Muscle of arm (tissue), 14 donors: ENCODE measurements around the gene FAM170A. TPM values are rescaled to one million over a fixed set of nuclear protein-coding genes. Genes with fewer than 3 reads are reported as not detected.

Experiments used
- DNase-seq: peaks from one replicate; pipeline ENCODE4 v3.0.0-alpha.2; 2013
- long read RNA-seq, 11 donors: transcript quantifications; one replicate each; lab custom pipeline, GENCODE V29; 2026
- polyA plus RNA-seq, 12 donors: library from polyadenylated mRNA; unstranded; fragments of 120-200 nt; gene quantifications; one replicate each; pipeline ENCODE4 v1.2.1, GENCODE V29; 2013; ENCODE audit not compliant: insufficient read length in 12 of 12

The FAM170A gene
- polyA plus RNA-seq, result not detected
- long read RNA-seq, donor 1, result 0 reads
- long read RNA-seq, donor 2, result 0 reads
- long read RNA-seq, donor 3, result 0 reads
- long read RNA-seq, donor 4, result 0 reads
- long read RNA-seq, donor 5, result 0 reads
- long read RNA-seq, donor 6, result 0 reads
- long read RNA-seq, donor 7, result 0 reads
- long read RNA-seq, donor 8, result 0 reads
- long read RNA-seq, donor 9, result 0 reads
- long read RNA-seq, donor 10, result 0 reads
- long read RNA-seq, donor 11, result 0 reads

DNA sequence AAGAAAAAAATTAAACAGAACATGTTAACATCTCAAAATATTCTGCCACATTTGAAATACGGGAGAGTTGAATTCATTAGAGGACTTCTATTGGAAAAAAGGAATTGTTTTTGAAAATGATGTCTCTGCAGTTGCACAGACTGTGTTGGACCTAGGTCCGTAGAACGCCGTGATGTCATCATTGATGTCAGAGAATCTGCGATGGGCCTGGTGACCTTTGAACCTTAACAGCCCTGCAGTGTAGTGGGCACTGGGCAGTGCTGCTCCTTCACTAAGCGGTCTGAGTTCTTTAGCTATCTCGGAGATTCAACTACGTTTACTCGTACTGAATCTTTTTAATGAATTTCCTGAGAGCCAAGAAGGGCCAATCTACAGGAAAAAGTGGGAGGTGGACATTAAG, at the start of gene FAM170A:
FAM170A (plus strand) TSS at position 220 of the 400 bp plus-strand sequence. CDS start 211 bp downstream, outside the sequence.
- DNase-seq, result no peak

DNA sequence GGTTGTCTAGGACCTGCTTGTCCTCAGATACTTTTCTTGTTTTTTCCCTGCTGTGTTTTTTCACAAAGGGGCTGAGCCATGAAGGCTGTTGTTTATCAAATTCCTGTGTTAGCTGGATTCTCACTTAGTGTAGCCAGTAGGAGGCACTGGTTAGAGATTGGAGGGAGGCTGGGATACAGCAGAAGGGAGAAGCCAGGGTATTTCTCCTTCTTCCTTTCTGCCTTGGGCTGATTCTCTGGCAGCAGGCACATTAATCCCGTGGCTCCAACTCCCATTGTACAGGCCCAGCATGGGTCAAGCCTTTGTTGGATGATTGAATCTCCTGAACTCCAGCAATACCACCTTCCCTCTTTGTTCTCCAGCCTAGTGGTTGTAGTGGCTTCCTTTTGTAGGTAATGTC, 46.4 kb upstream of the FAM170A start:
- DNase-seq, result no peak

DNA sequence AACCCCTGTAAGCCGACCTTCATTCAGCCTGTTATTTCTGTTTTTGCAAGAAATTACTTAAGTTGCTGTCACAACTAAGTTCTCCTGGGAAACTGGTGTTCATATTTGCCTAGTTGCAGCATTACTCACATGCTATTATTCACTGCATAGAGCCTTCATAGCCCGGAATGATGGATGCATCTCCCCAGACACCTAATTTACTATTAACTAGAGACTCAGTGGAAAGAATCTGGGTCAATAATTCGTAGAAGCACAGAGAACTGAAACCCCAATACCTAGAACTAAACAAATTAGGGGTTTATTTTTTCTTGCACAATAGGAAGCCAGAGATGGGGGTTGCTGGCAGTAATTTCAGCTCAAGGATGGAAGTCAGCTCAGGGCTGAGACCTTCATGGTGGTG, 45.7 kb upstream of the FAM170A start:
- DNase-seq, result no peak

DNA sequence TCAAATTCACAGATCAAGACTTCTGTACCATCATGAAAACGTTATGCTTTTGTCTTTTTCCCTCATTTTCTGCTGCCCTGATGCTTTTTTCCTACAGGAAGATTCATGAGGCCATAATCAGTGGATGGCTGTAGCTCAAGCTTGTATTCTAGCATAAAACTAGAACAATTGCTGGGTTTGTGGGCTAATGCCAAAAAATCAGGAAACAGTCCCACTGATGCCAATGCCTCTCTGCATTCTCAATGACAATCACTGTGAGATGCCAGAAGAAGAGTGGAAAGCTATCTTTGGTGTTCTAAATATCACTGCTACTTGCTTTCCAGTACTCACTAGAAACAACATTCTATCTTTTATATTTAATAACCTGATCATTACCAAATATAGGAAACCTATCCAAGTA, 33.3 kb upstream of the FAM170A start:
- DNase-seq, result no peak

GRCh38 chr5:119597728-119598298, 31.5 kb upstream of the FAM170A start:
- DNase-seq, result no peak

GRCh38 chr5:119613937-119614336, 15.4 kb upstream of the FAM170A start:
- no peak for DNase-seq

GRCh38 chr5:119614838-119615237, 14.5 kb upstream of the FAM170A start:
- DNase-seq, result no peak

GRCh38 chr5:119626086-119626485, 3.3 kb upstream of the FAM170A start:
- no peak for DNase-seq

GRCh38 chr5:119630752-119631440, 1.5 kb downstream of the FAM170A start:
- DNase-seq, result no peak

GRCh38 chr5:119631660-119632059, 2.3 kb downstream of the FAM170A start:
- DNase-seq, result no peak

GRCh38 chr5:119651486-119651885, 22.1 kb downstream of the FAM170A start:
- DNase-seq, result no peak

- no peak for DNase-seq
Measured at GRCh38 chr5:119655061-119655460, 25.7 kb downstream of the FAM170A start.

DNA sequence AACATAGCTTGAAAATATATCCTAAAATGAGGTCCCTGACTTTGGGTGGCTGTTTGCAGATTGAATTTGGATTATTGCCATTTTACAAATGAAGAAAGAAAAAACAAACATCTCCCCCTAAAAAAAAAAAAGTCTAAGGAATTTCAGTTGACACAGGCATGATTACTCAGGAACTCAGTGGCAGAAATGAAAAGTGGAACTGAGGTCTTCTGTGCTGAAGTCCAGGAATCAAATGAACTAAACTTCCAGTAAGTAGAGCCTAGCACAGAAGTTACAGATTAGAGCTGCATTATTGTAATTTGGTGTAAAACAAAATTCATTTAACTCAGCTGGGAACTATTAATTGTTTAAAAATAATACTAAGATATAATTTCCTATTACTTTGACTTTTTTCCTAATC, 26.7 kb downstream of the FAM170A start:
- no peak for DNase-seq

DNA sequence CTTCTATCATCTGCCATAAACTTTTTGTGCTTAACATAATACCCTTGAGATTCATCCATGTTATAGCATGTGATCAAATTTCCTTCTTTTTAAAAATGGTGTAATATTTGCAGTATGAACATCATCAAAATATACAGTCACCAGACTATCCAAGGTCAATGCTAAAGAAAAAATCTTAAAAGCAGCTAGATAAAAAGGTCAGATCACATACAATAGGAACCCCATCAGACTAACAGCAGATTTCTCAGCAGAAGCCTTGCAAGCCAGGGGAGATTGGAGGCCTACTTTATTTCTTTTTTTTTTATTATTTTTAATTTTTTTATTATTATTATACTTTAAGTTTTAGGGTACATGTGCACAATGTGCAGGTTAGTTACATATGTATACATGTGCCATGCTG, 37.2 kb downstream of the FAM170A start:
- DNase-seq, result no peak

GRCh38 chr5:119678351-119679028, 49.1 kb downstream of the FAM170A start:
- DNase-seq, result no peak

DNA sequence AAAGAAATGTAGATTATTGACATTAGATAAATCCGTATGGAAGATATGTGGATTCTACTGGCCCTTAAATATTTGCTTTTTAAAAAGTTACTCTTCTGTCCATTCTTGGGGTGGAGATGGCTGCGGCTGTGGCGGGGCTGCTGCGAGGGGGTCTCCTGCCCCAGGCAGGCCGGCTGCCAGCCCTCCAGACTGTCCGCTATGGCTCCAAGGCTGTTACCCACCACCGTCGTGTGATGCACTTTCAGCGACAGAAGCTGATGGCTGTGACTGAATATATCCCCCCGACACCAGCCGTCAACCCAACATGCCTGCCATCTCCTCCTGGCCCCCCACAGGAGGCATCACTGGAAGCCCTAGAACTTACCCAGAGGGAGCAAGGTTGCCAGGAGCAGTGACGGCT, 50.7 kb downstream of the FAM170A start:
- no peak for DNase-seq

GRCh38 chr5:119681734-119682133, 52.4 kb downstream of the FAM170A start:
- DNase-seq, result no peak

DNA sequence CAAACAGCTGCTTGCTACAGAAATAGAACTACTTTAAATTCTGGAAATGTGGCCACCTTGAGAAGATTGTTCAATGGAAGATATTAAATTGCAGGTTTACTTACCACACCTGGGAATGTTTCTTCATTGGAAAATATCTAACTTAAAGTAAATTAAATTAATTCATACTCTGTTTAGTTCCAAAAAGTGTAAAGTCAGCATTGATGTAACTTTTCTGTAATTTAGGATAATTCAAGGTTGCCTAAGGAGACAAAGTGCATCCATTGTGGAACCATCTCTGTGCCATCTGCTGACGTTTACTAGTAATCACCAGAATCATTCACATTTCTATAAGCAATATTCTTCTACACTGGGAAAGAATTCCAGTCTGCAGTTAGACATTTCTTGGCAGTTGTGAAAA, 53.0 kb downstream of the FAM170A start:
- DNase-seq, result no peak
